SU-DHL-6 (cell line): Measurements from ENCODE around the gene FUT9.

ENCODE experiments used
- H2AFZ ChIP-seq: fragments of 200-600 bp; sonication (generic); 2 replicates; pipeline ENCODE4 v1.6.1; 2014; ENCODE audit warnings: low read depth, mild to moderate bottlenecking, moderate library complexity, mixed read lengths, antibody characterized with exemption, low read length; ENCODE audit not compliant: severe bottlenecking
- H3F3A ChIP-seq: fragments of 200-600 bp; shearing (Covaris generic); 2 replicates; pipeline ENCODE4 v1.6.0; 2016; ENCODE audit warnings: antibody characterized with exemption, mild to moderate bottlenecking; ENCODE audit not compliant: insufficient read depth
- H3K27ac ChIP-seq: fragments of 200-600 bp; sonication (generic); 2 replicates; pipeline ENCODE4 v1.5.1; 2016; ENCODE audit warnings: low read depth, mild to moderate bottlenecking, low read length, moderate library complexity, mixed read lengths
- H3K27me3 ChIP-seq: fragments of 200-600 bp; sonication (generic), shearing (Covaris generic); 2 replicates; pipeline ENCODE4 v1.6.0; 2014; ENCODE audit warnings: mild to moderate bottlenecking, low read length
- H3K36me3 ChIP-seq: fragments of 200-600 bp; sonication (generic); 2 replicates; pipeline ENCODE4 v1.6.1; 2014; ENCODE audit warnings: mild to moderate bottlenecking, low read length, mixed read lengths
- H3K4me2 ChIP-seq: fragments of 300-600, 200-600 bp; shearing (Covaris generic), sonication (generic); 2 replicates; pipeline ENCODE4 v1.6.0; 2014; ENCODE audit warnings: low read length, low read depth, mild to moderate bottlenecking; ENCODE audit not compliant: poor library complexity, severe bottlenecking
- H3K4me3 ChIP-seq: fragments of 200-600 bp; sonication (generic); 2 replicates; pipeline ENCODE4 v1.5.1; 2014; ENCODE audit warnings: antibody characterized with exemption, low read length, mild to moderate bottlenecking, mixed read lengths; ENCODE audit not compliant: insufficient read depth, poor library complexity, severe bottlenecking
- H3K79me2 ChIP-seq: fragments of 200-600 bp; sonication (generic); 2 replicates; pipeline ENCODE4 v1.6.1; 2014; ENCODE audit warnings: mild to moderate bottlenecking, low read length, moderate library complexity; ENCODE audit not compliant: insufficient read depth
- H3K9ac ChIP-seq: fragments of 200-600 bp; sonication (generic); 2 replicates; pipeline ENCODE4 v1.7.0; 2014; ENCODE audit warnings: mild to moderate bottlenecking, low read length
- H3K9me2 ChIP-seq: fragments of 200-600 bp; sonication (generic); replicated peaks from 2 replicates; pipeline ENCODE4 v1.6.1; 2014; ENCODE audit warnings: low read length; ENCODE audit not compliant: insufficient read depth
- H3K9me3 ChIP-seq: fragments of 200-600 bp; sonication (generic); 2 replicates; pipeline ENCODE4 v1.6.1; 2014; ENCODE audit warnings: low read length, mixed read lengths; ENCODE audit not compliant: insufficient read depth
- H4K20me1 ChIP-seq: fragments of 200-600 bp; sonication (generic); 2 replicates; pipeline ENCODE4 v1.6.1; 2014; ENCODE audit warnings: low read depth, mild to moderate bottlenecking, antibody characterized with exemption, low read length, moderate library complexity, mixed read lengths
- EZH2phosphoT487 ChIP-seq: fragments of 200-600 bp; sonication (generic), shearing (Covaris generic); conservative IDR thresholded peaks from 2 replicates; pipeline ENCODE4 v1.6.1; 2018; ENCODE audit warnings: mild to moderate bottlenecking, antibody characterized with exemption, low read length, moderate library complexity, mixed read lengths
- TF ChIP-seq, protein P1 (sequence below): fragments of 200-600 bp; sonication (generic); IDR thresholded peaks from one replicate; pipeline ENCODE4 v1.5.1; 2017; ENCODE audit warnings: antibody characterized with exemption, mild to moderate bottlenecking, low read length, moderate library complexity; ENCODE audit not compliant: insufficient read depth, poor library complexity, severe bottlenecking

Gene FUT9

DNA sequence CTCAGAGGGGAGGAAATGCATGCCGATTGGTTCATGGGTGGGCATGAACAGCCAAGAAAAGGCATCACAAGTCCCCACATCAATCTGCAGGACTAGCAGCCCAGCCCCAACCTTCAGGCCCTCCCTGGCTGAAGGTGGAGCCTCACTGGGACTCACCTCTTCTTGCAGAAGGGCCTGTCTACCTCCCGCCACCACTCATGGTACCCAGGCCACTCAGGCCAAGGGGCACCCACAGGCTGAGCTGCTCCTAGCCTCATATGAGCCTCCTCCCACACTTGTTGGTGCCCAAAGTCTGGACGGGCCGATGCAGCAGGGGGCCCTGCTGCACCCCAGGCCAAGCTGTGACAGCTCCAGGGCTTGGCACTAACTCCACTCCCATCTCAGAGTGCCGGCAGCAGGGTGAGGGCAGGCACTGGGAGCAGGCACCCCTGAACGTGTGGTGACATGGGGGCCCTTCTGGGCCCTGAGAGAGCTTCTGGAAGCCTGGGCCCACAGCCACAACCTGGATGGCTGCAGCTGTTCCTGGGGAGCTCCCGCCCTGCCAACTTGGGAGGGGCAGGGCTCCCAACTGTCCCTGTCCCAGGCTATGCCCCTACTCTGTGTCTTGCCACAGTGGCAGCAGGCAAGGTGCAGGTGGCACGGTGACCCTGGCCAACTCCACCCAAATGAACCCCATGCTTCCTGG, 13.7 kb upstream of the FUT9 start:
- Histone ChIP-seq H4K20me1 (no peaks in the 10 kb centered on the region), H3K27me3 (no peaks in the 10 kb centered on the region), H3K4me2 (no peak overlapping the region), H3K9ac (no peak overlapping the region), H3K4me3 (no peak overlapping the region), H2AFZ (no peak overlapping the region), H3K27ac (no peak overlapping the region), H3K9me3 (no peaks in the 10 kb centered on the region), H3K9me2 (no peaks in the 10 kb centered on the region), H3K36me3 (no peaks in the 10 kb centered on the region), H3K79me2 (no peaks in the 10 kb centered on the region), H3F3A (no peaks in the 10 kb centered on the region)
- TF ChIP-seq, protein P1, sequence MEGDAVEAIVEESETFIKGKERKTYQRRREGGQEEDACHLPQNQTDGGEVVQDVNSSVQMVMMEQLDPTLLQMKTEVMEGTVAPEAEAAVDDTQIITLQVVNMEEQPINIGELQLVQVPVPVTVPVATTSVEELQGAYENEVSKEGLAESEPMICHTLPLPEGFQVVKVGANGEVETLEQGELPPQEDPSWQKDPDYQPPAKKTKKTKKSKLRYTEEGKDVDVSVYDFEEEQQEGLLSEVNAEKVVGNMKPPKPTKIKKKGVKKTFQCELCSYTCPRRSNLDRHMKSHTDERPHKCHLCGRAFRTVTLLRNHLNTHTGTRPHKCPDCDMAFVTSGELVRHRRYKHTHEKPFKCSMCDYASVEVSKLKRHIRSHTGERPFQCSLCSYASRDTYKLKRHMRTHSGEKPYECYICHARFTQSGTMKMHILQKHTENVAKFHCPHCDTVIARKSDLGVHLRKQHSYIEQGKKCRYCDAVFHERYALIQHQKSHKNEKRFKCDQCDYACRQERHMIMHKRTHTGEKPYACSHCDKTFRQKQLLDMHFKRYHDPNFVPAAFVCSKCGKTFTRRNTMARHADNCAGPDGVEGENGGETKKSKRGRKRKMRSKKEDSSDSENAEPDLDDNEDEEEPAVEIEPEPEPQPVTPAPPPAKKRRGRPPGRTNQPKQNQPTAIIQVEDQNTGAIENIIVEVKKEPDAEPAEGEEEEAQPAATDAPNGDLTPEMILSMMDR, result no peak
- no peak for TF ChIP-seq EZH2phosphoT487

DNA sequence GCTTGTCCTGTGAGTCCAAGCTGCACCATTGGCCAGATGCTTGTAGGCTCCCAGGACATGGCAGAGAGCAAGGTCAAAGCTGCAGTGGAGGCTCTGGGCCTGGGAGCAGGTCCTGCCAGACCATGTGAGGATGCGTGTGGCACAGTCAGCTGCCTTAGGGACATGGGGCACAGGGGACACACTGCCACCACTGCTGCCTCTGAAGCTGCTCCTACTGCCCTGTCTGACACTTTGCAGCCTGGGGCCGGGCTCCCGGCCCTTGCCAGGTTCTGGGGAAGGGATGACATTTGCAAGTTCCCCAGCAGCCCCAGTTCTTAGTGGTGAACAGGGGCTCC, 13.2 kb upstream of the FUT9 start:
- no peaks in the 10 kb centered on the region for H3K27me3 ChIP-seq
- H3K9me3 ChIP-seq, result no peaks in the 10 kb centered on the region
- no peaks in the 10 kb centered on the region for H3F3A ChIP-seq
- H3K27ac ChIP-seq, result no peak overlapping the region
- no peak overlapping the region for H3K4me3 ChIP-seq
- no peaks in the 10 kb centered on the region for H3K9me2 ChIP-seq
- H4K20me1 ChIP-seq, result no peaks in the 10 kb centered on the region
- no peak overlapping the region for H3K4me2 ChIP-seq
- H3K36me3 ChIP-seq, result no peaks in the 10 kb centered on the region
- no peak overlapping the region for H2AFZ ChIP-seq
- H3K9ac ChIP-seq, result no peak overlapping the region
- TF ChIP-seq EZH2phosphoT487, result no peak
- TF ChIP-seq, protein P1, result no peak
- H3K79me2 ChIP-seq, result no peaks in the 10 kb centered on the region

DNA sequence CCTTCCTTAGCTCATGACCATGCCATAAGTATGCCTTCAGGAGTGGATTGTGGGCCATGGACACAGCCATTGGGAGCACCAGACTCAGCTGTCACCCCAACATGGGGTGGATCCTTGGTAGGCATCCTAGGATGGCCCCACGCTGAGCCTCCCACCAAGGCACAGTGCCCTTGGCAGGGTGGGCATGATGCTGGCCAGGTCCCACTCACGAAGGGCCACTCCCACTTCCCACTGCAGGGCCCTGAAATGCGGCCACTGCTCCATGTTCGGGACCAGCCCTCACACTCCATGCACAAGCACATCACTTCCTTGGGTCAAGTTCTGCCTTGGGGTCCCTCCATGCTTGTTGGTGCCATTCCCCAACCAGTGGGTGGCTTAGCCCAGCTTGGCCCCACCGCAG, 12.9 kb upstream of the FUT9 start:
- Histone ChIP-seq H3K27ac (no peak overlapping the region), H3K9ac (no peak overlapping the region), H3K27me3 (no peaks in the 10 kb centered on the region), H3K9me2 (no peaks in the 10 kb centered on the region), H4K20me1 (no peaks in the 10 kb centered on the region), H3K4me2 (no peak overlapping the region), H3K79me2 (no peaks in the 10 kb centered on the region), H3K9me3 (no peaks in the 10 kb centered on the region), H3F3A (no peaks in the 10 kb centered on the region), H3K36me3 (no peaks in the 10 kb centered on the region), H2AFZ (no peak overlapping the region), H3K4me3 (no peak overlapping the region)
- TF ChIP-seq, protein P1, result no peak

DNA sequence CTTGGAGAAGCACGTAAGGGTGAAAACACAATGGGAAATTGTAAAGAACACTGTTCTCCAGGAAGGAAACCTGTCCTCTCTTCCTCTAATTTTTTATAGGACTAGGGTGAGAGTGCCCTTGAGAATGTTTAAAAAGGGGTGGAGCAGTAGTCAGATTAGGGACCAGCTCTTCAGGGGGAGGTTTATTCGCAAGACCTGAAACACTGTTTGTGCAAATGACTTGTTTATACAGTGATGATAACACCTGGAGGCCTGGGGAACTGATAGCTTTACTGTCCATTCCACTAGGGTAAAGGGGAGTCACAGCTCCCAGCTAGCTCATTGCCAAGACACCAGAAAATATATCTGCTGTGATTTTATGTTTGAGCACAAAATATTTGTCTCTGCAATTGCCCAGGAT, 8.1 kb upstream of the FUT9 start:
- Histone ChIP-seq H3K27me3 (no peaks in the 10 kb centered on the region), H3K9me2 (no peaks in the 10 kb centered on the region), H2AFZ (no peak overlapping the region), H3K27ac (no peak overlapping the region), H4K20me1 (no peaks in the 10 kb centered on the region), H3K36me3 (no peaks in the 10 kb centered on the region), H3K9me3 (no peaks in the 10 kb centered on the region), H3K4me2 (no peak overlapping the region), H3K4me3 (no peak overlapping the region), H3K9ac (no peak overlapping the region), H3F3A (no peaks in the 10 kb centered on the region), H3K79me2 (no peaks in the 10 kb centered on the region)
- TF ChIP-seq, protein P1, result no peak
- TF ChIP-seq EZH2phosphoT487, result no peak
